ENCODE data around the gene KLRB1.
"Not testable (repeated sequence)": the region's sequence is repeated elsewhere in the genome, so short reads cannot be mapped to it uniquely, and the experiment has no call there.

KLRB1 gene

DNA sequence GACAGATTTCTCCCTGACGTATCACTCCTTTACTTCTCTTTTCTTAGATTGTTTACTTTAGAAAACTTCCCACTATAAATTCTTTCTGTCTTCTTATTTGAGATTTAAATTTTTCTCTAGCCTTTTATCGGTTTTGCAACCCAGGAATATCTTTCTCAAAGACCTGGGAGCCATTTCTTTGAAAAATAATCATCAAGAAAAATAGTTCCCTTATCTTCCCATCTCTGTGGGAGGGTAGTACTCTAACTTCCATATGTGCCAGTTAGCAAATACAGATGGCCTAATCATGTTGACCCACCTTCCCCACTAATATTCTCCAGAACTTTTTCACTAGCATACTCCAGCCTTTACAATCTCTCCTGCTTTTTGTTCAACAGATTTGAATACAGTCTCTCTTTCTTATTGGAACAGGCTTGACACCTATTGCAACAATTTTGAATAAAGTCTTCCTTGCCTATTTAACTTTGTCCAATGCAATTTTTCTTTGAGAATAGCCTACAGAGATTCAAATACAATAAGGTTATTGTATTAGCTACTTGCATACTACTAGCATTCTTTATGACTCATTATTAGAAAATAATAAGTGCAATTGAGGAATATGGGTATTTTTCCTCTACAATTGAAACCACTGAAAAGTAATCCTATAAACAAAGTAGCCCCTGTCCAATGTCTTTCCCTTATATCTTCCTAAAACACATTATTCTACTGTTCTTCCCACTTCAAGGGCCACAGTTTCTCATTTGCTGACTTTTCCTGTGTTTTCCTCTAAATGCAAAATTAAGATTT is 27.4 kb upstream of the KLRB1 start:
- no peak for DNase-seq (ENCODE audit: low spot score)
- TF ChIP-seq, protein P1, sequence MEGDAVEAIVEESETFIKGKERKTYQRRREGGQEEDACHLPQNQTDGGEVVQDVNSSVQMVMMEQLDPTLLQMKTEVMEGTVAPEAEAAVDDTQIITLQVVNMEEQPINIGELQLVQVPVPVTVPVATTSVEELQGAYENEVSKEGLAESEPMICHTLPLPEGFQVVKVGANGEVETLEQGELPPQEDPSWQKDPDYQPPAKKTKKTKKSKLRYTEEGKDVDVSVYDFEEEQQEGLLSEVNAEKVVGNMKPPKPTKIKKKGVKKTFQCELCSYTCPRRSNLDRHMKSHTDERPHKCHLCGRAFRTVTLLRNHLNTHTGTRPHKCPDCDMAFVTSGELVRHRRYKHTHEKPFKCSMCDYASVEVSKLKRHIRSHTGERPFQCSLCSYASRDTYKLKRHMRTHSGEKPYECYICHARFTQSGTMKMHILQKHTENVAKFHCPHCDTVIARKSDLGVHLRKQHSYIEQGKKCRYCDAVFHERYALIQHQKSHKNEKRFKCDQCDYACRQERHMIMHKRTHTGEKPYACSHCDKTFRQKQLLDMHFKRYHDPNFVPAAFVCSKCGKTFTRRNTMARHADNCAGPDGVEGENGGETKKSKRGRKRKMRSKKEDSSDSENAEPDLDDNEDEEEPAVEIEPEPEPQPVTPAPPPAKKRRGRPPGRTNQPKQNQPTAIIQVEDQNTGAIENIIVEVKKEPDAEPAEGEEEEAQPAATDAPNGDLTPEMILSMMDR (IDR thresholded peaks at IDR 0.05; ENCODE audit: extremely low read depth, missing control alignments): no peak

DNA sequence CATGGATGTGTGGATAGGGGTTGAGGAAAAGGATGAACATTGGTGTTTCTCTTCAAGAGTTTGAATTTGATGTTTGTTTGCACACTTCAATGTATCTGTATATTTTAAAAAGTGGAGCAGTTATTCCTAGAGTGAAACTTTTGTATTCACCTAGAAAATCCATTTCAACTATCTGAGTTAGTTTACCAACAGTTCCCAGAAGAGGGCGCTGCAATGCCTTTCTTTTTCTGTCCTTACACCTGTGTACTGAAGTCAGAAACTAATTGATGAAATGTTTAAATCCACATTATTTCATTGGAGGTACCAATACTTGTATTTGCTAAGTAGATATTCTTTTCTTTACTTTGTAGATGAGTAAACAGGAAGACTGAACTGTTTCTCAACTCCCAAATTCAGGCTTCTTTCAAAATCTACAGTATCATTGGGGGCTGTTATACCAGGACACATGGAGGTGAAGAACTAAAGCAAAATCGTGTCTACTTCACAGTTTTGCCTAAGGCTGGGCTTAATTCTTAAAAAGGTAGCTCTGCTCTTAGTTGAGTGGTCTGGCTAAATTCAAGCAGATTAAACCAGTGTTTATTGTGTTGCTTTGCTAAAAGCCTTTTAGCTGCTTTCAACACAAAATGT is 26.6 kb upstream of the KLRB1 start:
- DNase-seq (ENCODE audit: low spot score): peak; percentile 53
- TF ChIP-seq, protein P1 (IDR thresholded peaks at IDR 0.05; ENCODE audit: extremely low read depth, missing control alignments): peak; percentile 19

DNA sequence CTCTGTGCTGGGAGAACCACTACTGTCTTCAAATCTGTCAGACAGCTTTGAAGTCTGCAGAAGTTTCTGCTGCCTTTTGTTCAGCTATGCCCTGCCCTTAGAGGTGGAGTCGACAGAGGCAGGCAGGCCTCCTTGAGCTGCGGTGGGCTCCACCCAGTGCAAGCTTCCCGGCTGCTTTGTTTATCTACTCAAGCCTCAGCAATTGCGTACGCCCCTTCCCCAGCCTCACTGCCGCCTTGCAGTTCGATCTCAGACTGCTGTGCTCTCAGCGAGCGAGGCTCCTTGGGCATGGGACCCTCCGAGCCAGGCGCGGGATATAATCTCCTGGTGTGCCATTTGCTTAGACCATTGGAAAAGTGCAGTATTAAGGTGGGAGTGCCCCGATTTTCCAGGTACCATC is 25.1 kb upstream of the KLRB1 start:
- no peak for DNase-seq (ENCODE audit: low spot score)
- TF ChIP-seq, protein P1 (IDR thresholded peaks at IDR 0.05; ENCODE audit: extremely low read depth, missing control alignments): no peak

DNA sequence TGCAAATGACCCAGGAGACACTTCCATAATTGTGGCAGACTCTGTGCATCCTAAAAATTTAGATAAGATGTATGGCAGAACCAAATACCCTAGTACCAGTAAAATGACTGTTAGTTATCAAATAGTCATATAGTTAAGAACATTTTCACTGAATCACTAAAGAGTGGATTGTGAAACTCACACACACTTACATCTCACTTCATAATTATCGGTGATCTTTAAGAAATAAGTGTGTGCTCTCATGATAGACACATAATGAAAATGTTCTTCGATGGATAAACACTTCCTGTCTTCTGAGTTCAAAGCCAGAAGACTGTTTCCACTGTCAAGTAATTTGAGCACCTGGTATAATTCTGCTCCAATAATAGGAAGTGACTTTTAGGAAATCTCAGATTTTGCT is 19.1 kb upstream of the KLRB1 start:
- TF ChIP-seq, protein P1 (IDR thresholded peaks at IDR 0.05; ENCODE audit: extremely low read depth, missing control alignments): no peak
- DNase-seq (ENCODE audit: low spot score): no peak

DNA sequence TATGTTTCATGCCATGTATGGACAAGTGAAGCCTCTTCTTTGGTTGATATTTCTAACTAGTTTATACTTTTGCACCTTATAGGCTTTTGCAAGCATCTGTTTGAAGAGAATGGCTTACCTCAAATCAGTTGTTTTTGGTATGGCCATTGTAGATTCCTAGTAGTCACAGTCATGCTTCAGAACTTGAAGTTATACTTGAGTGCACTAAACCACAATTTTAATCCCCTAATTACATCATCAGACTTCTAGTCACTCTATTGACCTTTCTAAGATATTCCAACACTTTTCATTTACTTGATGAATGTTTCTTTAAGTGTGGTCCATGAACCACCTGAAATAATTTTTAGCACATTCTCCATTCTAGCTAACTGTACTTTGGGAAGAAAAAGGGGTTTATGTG is 18.6 kb upstream of the KLRB1 start:
- TF ChIP-seq, protein P1 (IDR thresholded peaks at IDR 0.05; ENCODE audit: extremely low read depth, missing control alignments): no peak
- no peak for DNase-seq (ENCODE audit: low spot score)

DNA sequence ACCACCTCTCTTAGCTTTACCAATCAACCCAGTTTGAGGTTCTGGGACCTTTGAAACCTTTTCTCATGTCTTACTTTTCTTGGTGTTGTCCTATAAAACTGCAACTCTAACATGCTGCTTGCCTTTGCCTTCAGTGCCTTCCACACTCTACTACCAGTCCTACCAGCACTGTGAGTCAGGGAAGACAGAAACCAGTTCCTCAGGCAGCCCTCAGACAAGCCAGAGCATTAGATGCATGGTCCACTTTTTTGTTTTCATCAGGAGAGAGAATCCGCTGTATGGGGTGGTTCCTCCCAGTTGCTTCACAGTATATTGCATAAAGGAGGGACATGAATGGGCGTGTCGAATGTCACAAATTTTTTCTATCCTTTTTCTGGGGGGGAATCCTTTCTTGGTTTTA is 17.3 kb upstream of the KLRB1 start:
- no peak for DNase-seq (ENCODE audit: low spot score)
- TF ChIP-seq, protein P1 (IDR thresholded peaks at IDR 0.05; ENCODE audit: extremely low read depth, missing control alignments): no peak

DNA sequence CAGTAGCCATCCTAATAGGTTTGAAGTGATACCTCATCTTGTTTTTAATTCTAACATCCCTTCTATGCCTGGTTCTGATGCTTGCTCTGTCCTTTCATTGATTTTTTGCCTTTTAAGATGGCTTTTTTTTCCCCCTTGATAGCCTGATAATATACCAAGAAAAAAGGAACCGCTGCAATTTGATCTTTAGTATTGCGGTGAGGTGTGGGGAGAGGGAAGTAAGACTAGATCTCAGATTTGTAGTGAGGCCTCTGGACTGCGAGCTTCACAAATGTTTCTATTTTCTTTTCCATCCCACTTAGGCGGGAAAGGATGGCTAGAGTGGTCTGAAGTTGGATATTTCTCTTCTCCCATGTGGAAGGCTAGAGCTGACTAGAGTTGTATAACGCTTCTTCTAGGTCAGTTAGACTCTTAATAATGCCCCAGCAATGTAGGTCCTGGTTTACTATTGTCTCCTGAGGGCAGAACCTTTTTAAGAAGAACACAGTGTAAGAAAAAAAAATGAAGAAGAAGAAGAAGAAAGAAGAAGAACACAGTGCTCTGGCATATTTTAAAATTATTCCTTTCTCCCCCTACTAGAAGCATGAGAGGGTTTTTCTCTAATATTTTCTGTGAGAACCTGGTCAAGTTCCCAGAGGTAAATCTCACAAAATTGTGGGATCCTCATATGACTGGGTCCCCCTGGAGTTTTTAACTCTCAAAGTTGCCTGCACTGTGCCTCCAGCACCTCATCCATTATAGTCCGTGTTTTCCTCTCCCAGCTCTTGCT is 11.9 kb upstream of the KLRB1 start:
- TF ChIP-seq, protein P1 (IDR thresholded peaks at IDR 0.05; ENCODE audit: extremely low read depth, missing control alignments): no peak
- DNase-seq (ENCODE audit: low spot score): no peak

DNA sequence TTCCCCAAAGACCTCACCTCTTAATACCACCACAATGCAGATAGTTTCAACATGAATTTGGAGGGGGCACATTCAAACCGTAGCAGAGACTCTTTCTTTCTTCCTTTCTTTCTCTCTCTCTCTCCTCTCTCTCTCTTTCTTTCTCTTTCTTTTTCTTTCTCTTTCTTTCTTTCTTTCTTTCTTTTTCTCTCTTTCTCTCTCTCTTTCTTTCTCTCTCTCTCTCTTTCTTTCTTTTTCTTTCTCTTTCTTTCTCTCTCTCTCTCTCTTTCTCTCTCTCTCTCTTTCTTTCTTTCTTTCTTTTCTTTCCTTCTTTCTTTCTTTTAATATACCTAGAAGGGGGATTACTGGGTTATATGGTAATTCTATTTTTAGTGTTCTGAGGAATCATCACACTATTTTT is 11.2 kb upstream of the KLRB1 start:
- not testable (repeated sequence) for DNase-seq (ENCODE audit: low spot score)
